Superior temporal gyrus (tissue), 1 donor: ENCODE data around the gene MBD6.
"Not testable (repeated sequence)": the region's sequence is repeated elsewhere in the genome, so short reads cannot be mapped to it uniquely, and the experiment has no call there.

ENCODE experiments used
- DNase-seq: peaks from one replicate; pipeline ENCODE4 v3.0.0-alpha.2; 2016; ENCODE audit errors: extremely low spot score

Gene MBD6

GRCh38 chr12:57489157-57489641, 33.4 kb upstream of the MBD6 start:
- DNase-seq: no peak

GRCh38 chr12:57490126-57490525, 32.5 kb upstream of the MBD6 start:
- DNase-seq: no peak

- DNase-seq: no peak
Measured at GRCh38 chr12:57491393-57492280, 31.0 kb upstream of the MBD6 start.

GRCh38 chr12:57495051-57495701, 27.4 kb upstream of the MBD6 start:
- not testable (repeated sequence) for DNase-seq

GRCh38 chr12:57496822-57497221, 25.8 kb upstream of the MBD6 start:
- no peak for DNase-seq

GRCh38 chr12:57497223-57498131, 25.1 kb upstream of the MBD6 start:
- DNase-seq: no peak

- no peak for DNase-seq
Measured at GRCh38 chr12:57498132-57498502, 24.5 kb upstream of the MBD6 start.

- no peak for DNase-seq
Measured at GRCh38 chr12:57498571-57498970, 24.1 kb upstream of the MBD6 start.

- DNase-seq: no peak
Measured at GRCh38 chr12:57500213-57500612, 22.4 kb upstream of the MBD6 start.

- DNase-seq: not testable (repeated sequence)
Measured at GRCh38 chr12:57502311-57502969, 20.2 kb upstream of the MBD6 start.

GRCh38 chr12:57506541-57506940, 16.1 kb upstream of the MBD6 start:
- not testable (repeated sequence) for DNase-seq

- not testable (repeated sequence) for DNase-seq
Measured at GRCh38 chr12:57507796-57508195, 14.8 kb upstream of the MBD6 start.

GRCh38 chr12:57511161-57511560, 11.5 kb upstream of the MBD6 start:
- DNase-seq: no peak

- no peak for DNase-seq
Measured at GRCh38 chr12:57511588-57512325, 10.9 kb upstream of the MBD6 start.

- no peak for DNase-seq
Measured at GRCh38 chr12:57512665-57513064, 10.0 kb upstream of the MBD6 start.

- DNase-seq: no peak
Measured at GRCh38 chr12:57513266-57513665, 9.4 kb upstream of the MBD6 start.

- not testable (repeated sequence) for DNase-seq
Measured at GRCh38 chr12:57513677-57514076, 8.9 kb upstream of the MBD6 start.

GRCh38 chr12:57514246-57514645, 8.4 kb upstream of the MBD6 start:
- not testable (repeated sequence) for DNase-seq

GRCh38 chr12:57514720-57515407, 7.8 kb upstream of the MBD6 start:
- DNase-seq: no peak

- DNase-seq: no peak
Measured at GRCh38 chr12:57515408-57515933, 7.2 kb upstream of the MBD6 start.
